Dermis lymphatic vessel endothelial cell (primary cell): Measurements from ENCODE around the gene IL1RL2. TPM values are rescaled to one million over a fixed set of nuclear protein-coding genes. Genes with fewer than 3 reads are reported as not detected.

ENCODE experiments used
- total RNA-seq: library from RNA; depleted of rRNA; stranded (reverse); fragments of >200 nt; gene quantifications from 2 replicates; pipeline ENCODE4 v1.2.1, GENCODE V29; 2014

Gene IL1RL2
- 0.09 and 0.22 TPM in 2 replicates for total RNA-seq

GRCh38 chr2:102186791-102187495 lies at the start of gene IL1RL2:
IL1RL2 (plus strand) TSS chr2:102187023; CDS start chr2:102187868, 845 bp downstream.

GRCh38 chr2:102141970-102142828 lies 44.6 kb upstream of the IL1RL2 start, which contains the start of gene IL1R1:
IL1R1 (plus strand) TSS chr2:102142746; CDS start chr2:102157725, 14,979 bp downstream.

Other genes with a start within 250 kb of the IL1RL2 start
- gene IL1R2, start 195.1 kb upstream of the IL1RL2 start, total RNA-seq, result 0.26 and 0.33 TPM in 2 replicates
- gene IL1R1, start 44.3 kb upstream of the IL1RL2 start, total RNA-seq, result 40.5 and 49.8 TPM in 2 replicates
- gene IL1RL1, start 124.5 kb downstream of the IL1RL2 start, total RNA-seq, result under 0.01 and 0.09 TPM in 2 replicates
- under 0.01 and 0.43 TPM in 2 replicates for gene IL18R1, start 168.8 kb downstream of the IL1RL2 start, total RNA-seq
- not detected in 2 replicates for gene IL18RAP, start 236.1 kb downstream of the IL1RL2 start, total RNA-seq